NCI-H2196 (cell line): Measurements from ENCODE around the gene THAP3.
A peak's percentile ranks its signal among the peaks of the same experiment; 100 is the strongest.

Experiments used
- DNase-seq: peaks from one replicate; lab custom pipeline; 2025; ENCODE audit not compliant: unreplicated experiment; lab: John Stamatoyannopoulos, UW

The THAP3 gene

GRCh38 chr1:6612641-6613360 is 11.9 kb upstream of the THAP3 start:
- peak; percentile 68 for DNase-seq

- DNase-seq, result peak; percentile 99
These were observed 11.2 kb upstream of the THAP3 start, which contains the start of gene PHF13 for GRCh38 chr1:6613361-6614018. TSS of gene PHF13 (plus strand) at chr1:6613731. CDS start at chr1:6614067, 336 bp downstream.

- DNase-seq, result peak; percentile 31
These were observed 10.4 kb upstream of the THAP3 start for GRCh38 chr1:6614019-6614928.

GRCh38 chr1:6614929-6615785 is 9.5 kb upstream of the THAP3 start:
- DNase-seq, result no peak

- no peak for DNase-seq
These were observed 5.6 kb upstream of the THAP3 start for GRCh38 chr1:6619045-6619444.

GRCh38 chr1:6621429-6622391 is 3.0 kb upstream of the THAP3 start:
- DNase-seq, result no peak

- no peak for DNase-seq
These were observed 2.1 kb upstream of the THAP3 start for GRCh38 chr1:6622396-6623152.

GRCh38 chr1:6623269-6623965 is 1.3 kb upstream of the THAP3 start:
- no peak for DNase-seq

GRCh38 chr1:6625584-6626149 is 999 bp downstream of the THAP3 start:
- DNase-seq, result no peak

- DNase-seq, result no peak
These were observed 2.4 kb downstream of the THAP3 start for GRCh38 chr1:6627031-6627430.

- DNase-seq, result no peak
These were observed 3.3 kb downstream of the THAP3 start for GRCh38 chr1:6627841-6628545.

- DNase-seq, result no peak
These were observed 4.4 kb downstream of the THAP3 start for GRCh38 chr1:6628971-6629479.

GRCh38 chr1:6630027-6630426 is 5.4 kb downstream of the THAP3 start:
- no peak for DNase-seq

GRCh38 chr1:6631058-6631457 is 6.4 kb downstream of the THAP3 start:
- DNase-seq, result no peak

- no peak for DNase-seq
These were observed 8.2 kb downstream of the THAP3 start for GRCh38 chr1:6632588-6633514.
